ENCODE data around the gene HRH2.

DNA sequence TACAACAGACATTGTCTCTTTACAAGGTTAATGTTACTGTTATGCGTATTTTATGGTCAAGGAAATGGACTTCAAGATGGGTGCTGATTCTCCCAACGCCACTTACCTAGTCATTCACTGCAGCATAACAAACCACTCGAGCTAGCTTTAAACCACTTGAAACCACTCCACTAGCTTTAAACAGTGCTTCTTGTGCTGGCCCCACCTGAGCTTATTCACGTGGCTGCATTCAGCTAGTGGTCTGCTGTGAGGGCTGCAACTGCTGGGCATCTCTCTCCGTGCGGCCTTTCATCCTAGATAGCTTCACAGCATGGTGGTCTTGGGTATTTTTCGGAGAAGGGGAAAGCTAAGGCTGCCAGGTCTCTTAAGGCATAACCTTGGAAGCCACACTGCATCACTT is 3.5 kb upstream of the HRH2 start:
- TF ChIP-seq POLR2A (IDR thresholded peaks at IDR 0.05), result no peak
- TF ChIP-seq, protein P1, sequence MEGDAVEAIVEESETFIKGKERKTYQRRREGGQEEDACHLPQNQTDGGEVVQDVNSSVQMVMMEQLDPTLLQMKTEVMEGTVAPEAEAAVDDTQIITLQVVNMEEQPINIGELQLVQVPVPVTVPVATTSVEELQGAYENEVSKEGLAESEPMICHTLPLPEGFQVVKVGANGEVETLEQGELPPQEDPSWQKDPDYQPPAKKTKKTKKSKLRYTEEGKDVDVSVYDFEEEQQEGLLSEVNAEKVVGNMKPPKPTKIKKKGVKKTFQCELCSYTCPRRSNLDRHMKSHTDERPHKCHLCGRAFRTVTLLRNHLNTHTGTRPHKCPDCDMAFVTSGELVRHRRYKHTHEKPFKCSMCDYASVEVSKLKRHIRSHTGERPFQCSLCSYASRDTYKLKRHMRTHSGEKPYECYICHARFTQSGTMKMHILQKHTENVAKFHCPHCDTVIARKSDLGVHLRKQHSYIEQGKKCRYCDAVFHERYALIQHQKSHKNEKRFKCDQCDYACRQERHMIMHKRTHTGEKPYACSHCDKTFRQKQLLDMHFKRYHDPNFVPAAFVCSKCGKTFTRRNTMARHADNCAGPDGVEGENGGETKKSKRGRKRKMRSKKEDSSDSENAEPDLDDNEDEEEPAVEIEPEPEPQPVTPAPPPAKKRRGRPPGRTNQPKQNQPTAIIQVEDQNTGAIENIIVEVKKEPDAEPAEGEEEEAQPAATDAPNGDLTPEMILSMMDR (IDR thresholded peaks at IDR 0.05), result no peak
- no peak for TF ChIP-seq POLR2AphosphoS5 (IDR thresholded peaks at IDR 0.05)
